ENCODE results near the gene CD19. TPM values are rescaled to one million over a fixed set of nuclear protein-coding genes. Genes with fewer than 3 reads are reported as not detected.
"Not testable (repeated sequence)": the region's sequence is repeated elsewhere in the genome, so short reads cannot be mapped to it uniquely, and the experiment has no call there.

The CD19 gene
- total RNA-seq, result 0.40 TPM

DNA sequence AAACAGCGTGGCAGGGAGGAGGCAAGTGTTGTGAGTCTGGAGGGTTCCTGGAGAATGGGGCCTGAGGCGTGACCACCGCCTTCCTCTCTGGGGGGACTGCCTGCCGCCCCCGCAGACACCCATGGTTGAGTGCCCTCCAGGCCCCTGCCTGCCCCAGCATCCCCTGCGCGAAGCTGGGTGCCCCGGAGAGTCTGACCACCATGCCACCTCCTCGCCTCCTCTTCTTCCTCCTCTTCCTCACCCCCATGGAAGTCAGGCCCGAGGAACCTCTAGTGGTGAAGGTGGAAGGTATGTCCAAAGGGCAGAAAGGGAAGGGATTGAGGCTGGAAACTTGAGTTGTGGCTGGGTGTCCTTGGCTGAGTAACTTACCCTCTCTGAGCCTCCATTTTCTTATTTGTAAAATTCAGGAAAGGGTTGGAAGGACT is at the start of gene CD19:
CD19 (plus strand) TSS at position 171 of the 425 bp plus-strand sequence; CDS start at position 201, 30 bp downstream.
- ATAC-seq, result no peak

DNA sequence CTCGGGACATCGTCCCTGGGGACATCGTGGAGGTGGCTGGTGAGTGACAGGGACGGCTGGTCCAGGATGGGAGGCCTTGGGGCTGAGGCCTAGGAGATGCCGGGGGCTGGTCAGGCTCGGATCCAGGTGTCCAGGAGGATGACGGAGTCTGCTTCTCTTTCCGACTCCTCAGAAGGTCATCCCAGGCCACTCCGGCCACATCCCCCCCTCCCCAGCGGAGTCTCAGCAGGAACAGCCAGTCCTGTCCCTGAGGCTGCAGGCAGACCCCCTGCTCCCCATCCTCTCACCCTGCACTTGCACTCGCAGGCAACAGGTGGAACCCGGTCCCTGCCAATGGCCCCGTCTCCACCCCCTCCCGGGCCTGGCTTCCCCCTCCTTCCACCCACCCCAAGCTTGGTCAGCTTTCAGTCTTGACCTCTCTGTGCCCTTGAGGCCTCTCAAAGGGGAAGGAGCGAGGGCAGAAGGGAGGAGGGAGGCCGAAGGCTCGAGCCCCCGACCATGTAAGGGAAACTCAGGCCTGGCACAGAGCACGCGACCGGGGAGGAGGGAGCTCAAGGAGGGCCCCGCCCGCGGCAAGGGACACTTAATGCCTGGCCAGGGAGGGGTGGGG is 49.1 kb upstream of the CD19 start:
- no peak for ATAC-seq

DNA sequence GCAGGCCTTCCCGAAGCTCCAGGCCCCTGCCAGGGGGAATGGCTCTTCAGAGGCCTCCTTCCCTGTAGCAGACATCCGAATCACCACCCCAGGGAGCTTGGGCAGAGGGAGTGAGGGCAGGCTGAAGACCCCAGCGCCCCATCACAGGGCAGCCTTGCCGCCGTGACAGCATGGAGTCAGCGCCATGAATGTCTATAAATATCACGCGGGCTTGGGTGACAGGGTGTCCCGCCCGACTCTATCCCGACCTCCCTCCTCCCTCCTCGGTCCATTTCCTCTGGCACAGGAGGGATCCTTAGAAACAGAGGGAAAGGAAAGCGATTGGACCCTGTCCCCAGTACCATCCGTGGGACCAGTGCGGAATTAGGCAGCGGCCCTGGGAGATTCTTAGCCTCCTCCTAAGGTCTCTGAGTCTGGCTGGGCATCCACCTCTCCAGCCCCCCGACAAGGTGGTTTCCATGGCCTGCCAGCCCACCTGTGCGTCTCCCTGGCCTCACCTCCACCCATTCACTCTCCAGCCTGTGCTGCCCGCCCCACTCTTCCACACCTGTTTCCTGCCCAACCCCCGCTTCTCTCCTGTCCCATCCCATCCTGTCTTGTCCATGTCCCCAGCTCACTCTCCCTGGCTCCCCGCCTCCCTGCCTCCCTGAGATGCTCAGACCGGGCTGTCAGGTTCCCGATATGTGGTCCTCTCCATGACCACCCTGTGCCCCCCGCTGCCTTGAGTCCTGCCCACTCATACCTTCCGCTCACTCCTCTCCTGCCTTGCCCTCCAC is 48.4 kb upstream of the CD19 start:
- ATAC-seq, result no peak

DNA sequence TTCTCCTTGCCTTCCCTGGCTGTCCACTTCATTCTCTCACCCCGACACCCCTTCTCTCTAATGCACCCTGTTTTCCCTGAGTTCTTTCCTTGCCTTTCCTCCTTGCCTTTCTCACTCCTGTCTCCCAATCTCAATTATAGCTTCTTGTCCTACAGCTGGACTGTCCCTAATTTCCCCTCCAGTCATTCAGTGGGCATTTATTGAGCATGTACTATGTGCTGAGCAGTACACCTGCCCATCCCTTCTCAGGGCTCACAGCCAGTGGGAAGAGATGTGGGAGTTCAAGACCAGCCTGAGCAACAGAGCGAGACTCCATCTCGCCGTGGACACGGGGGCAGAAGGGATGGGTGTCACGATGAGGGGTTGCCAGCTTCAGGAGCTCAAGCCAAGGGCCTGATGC is 47.7 kb upstream of the CD19 start:
- ATAC-seq, result no peak

DNA sequence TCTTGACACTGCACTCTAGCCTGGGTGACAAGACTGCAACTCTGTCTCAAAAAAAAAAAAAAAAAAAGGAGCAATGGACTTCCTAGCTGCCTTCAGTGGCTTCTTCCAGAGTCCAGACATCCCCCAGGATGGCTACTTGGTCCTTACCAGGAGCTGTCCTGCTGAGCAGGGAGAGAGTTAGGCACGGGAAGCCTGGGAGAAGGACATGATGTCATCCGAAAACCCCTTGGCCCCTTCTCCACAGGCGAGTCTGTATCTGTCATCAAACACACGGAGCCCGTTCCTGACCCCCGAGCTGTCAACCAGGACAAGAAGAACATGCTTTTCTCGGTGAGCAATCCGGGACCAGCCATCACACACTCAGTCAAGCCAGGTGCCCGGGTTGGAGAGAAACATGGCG is 44.8 kb upstream of the CD19 start:
- no peak for ATAC-seq

DNA sequence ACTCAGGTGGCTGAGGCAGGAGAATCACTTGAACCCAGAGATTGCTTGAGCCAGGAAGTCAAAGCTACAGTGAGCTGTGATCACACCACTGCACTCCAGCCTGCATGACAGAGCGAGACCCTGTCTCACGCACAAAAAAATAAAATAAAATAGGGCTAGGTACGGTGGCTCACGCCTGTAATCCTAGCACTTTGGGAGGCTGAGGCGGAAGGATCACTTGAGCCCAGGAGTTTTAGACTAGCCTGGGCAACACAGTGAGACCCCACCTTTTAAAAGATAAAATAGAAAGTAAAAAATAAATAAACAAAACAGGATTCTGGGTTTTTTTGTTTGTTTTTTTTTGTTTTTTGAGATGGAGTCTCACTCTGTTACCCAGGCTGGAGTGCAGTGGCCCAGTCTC is 41.4 kb upstream of the CD19 start:
- not testable (repeated sequence) for ATAC-seq

DNA sequence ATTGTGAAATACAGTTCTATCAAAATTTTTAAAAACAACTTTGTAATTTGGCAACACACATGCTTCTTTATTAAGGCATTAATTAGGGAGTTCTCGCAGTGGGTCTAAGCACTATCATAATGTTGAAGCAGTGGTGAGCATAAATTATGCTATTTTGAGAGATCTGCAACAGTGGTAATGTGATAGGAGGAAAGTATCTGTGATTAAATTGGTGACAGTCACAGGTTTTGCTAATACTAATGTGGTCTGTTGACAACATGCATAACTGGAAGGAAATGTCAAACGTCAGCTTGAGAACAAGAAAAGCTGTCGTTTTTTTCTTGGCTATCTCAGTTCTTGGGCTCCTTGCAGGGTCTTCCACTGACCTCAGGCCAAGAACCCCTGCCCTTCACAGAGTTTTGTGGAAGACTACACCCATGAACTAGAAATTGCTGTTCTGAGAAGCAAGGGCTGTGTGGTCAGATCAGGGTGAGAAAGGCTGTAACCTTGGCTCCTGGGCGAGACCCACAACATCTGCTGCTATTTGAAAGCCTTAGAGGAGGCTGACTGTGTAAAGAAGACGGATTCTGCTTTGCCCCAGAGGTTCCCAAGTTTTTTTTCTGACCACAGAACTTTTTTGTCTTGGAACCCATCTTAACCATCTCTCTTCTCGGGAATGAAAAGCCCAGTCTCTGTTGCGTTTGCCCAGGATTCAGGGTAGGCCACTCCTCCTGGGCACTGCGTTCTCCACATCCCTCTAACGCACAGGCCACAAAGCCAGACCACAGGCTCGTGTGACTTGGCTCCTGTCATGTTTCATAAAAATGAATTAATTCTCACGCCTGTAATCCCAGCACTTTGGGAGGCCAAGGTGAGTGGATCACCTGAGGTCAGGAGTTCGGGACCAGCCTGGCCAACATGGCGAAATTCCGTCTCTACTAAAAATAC is 39.5 kb upstream of the CD19 start:
- ATAC-seq, result no peak

DNA sequence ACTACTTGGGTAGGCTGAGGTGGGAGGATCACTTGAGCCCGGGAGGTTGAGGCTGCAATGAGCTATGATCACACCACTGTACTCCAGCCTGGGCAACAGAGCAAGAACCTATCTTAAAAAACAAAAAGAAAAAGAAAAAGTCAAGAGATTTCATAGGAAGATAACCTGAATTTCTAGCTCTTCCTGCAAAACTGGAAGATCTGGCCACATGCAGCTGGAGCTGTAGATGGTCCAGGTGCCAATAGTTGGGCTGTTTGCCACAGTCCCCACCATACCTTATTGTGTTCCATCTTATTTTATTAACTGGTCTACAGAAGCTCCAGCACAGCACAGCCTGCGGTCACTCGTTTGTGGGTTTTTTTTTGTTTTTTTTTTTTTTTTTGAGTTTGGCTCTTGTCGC is 38.5 kb upstream of the CD19 start:
- peak; percentile 39 for ATAC-seq

DNA sequence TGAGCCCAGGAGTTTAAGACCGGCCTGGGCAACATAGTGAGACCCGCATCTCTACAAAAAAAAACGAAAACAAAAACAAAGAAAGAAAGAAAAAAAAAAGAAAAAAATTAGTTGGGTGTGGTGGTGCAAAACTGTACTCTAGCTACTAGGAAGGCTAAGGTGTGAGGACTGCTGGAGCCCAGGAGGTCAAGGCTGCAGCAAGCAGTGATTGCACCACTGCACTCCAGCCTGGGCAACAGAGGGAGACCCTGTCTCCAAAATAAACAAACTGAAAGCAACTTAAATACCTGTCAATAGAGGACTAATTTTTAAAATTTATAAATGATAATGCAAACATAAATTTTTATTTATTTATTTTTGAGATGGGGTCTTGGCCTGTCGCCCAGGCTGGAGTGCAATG is 36.2 kb upstream of the CD19 start:
- ATAC-seq, result no peak

DNA sequence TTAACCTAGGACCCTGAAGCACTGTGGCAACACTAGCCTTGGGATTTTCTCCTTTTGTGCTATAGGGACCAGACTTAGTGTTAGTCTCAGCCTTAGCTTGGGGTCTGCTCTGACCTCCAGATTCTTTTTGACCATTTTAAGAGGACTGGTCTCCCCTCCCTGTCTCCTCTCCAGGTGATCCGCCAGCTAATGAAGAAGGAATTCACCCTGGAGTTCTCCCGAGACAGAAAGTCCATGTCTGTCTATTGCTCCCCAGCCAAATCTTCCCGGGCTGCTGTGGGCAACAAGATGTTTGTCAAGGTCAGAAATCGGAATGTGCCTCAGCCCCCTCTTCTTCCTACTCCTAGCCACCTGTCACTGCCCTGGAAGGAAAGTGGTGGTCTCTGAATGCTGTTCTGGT is 33.9 kb upstream of the CD19 start:
- no peak for ATAC-seq

DNA sequence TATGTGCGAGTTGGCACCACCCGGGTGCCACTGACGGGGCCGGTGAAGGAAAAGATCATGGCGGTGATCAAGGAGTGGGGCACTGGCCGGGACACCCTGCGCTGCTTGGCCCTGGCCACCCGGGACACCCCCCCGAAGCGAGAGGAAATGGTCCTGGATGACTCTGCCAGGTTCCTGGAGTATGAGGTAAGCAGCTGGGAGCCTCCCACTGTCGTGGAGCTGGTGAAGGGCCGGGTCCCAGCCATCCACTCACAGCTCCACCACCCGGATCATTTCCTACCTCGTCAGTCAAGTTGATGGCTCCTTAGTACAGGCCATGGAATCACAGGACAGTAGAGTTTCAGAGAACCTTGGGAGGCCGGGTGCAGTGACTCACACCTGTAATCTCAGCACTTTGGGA is 33.5 kb upstream of the CD19 start:
- ATAC-seq, result no peak

DNA sequence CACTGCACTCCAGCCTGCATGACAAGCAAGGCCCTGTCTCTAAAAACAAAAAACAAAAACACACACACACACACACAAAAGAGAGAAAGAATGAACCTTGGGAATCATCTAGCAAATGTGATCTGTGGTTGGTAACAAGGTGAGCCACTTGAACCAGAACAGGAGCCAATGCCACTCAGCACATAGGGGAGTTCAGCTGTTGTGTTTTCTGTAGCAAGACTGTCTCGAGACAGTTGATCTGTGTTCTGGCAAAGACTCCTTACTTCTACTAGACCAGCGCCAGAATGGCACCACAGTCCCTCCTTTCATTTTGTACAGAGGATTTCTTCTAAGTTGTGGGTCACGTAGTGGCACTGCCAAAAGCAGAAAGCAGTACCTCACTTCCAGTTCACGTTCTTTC is 32.8 kb upstream of the CD19 start:
- ATAC-seq, result no peak

DNA sequence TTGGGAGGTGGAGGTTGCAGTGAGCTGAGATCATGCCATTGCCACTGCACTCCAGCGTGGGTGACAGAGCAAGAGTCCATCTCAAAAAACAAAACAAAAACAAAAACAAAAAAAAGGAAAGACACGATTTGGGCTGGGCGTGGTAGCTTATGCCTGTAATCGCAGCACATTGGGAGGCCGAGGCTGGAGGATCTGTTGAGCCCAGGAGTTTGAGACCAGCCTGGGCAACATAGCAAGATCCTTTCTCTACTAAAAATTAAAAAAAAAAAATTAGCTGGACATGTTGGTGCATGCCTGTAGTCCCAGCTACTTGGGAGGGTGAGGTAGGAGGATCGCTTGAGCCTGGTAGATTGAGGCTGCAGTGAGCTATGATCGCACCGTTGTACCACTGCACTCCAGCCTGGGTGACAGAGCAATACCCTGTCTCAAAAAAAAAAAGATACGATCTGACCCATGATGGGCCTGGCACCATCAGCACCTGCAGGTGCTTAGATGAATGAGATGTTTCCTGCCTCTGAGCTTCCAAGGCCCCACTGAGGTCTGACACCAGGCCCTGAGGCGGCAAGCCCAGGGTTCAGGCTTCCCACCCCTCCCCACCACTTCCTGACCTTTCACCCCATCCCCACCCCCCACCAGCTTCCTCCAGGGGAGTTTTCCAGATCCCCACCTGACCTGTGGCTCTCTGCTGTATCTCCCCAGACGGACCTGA is 31.7 kb upstream of the CD19 start:
- no peak for ATAC-seq

DNA sequence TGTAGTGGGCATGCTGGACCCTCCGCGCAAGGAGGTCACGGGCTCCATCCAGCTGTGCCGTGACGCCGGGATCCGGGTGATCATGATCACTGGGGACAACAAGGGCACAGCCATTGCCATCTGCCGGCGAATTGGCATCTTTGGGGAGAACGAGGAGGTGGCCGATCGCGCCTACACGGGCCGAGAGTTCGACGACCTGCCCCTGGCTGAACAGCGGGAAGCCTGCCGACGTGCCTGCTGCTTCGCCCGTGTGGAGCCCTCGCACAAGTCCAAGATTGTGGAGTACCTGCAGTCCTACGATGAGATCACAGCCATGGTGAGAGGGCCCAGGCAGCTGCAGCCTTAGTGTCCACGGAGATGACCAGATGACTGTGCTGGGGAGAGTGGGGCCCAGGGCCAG is 31.2 kb upstream of the CD19 start:
- ATAC-seq, result no peak

DNA sequence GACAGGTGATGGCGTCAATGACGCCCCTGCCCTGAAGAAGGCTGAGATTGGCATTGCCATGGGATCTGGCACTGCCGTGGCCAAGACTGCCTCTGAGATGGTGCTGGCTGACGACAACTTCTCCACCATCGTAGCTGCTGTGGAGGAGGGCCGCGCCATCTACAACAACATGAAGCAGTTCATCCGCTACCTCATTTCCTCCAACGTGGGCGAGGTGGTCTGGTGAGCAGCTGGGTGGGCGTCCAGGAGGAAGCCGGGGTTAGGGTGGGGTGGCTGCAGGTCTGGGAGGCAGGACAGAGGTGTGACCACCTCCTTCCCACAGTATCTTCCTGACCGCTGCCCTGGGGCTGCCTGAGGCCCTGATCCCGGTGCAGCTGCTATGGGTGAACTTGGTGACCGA is 29.9 kb upstream of the CD19 start:
- ATAC-seq, result no peak

DNA sequence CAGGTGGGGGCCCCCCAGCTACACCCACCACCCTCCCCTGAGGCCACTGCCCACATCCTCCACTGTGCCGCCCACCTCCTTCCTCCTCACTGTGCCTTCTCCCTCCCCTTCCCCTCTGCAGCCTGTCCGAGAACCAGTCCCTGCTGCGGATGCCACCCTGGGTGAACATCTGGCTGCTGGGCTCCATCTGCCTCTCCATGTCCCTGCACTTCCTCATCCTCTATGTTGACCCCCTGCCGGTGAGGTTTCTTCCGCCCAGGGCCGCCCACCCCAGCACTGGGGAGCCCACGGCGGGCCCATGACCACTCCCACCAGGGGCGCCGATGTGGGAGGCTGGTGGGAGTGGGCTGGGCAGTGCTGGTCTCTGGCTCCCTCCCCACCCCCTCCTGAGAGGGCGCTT is 28.9 kb upstream of the CD19 start:
- peak; percentile 10 for ATAC-seq

DNA sequence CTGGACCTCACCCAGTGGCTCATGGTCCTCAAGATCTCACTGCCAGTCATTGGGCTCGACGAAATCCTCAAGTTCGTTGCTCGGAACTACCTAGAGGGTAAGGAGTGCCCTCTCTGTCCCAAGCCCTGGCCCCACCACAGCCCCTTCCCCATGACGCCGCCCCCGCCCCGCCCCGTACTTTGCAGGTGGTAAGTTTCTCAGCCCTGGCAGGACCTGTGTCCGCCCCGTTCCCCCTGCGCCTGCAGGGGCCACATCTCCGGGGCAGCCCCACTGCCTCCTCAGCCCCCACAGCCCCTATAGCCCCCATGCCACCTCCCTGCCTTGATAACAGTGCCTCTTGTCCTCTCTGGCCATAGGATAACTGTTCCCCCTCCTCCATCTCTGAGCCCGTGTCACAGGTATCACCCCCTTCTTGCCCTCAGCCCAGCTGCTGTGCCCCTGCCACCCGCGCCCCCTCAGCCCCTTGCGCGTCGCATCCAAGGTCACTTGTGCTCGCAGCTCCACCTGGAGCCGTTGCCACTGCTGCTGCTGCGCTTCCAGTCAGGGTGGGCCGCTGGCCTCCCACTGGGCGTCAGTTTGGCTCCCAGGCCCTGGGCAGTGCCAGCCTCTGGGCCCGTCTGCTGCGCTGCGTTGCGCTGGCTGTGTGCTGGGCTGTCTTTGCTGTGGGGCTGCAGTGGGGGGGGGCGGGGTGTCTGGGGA is 28.3 kb upstream of the CD19 start:
- ATAC-seq, result peak; percentile 13

DNA sequence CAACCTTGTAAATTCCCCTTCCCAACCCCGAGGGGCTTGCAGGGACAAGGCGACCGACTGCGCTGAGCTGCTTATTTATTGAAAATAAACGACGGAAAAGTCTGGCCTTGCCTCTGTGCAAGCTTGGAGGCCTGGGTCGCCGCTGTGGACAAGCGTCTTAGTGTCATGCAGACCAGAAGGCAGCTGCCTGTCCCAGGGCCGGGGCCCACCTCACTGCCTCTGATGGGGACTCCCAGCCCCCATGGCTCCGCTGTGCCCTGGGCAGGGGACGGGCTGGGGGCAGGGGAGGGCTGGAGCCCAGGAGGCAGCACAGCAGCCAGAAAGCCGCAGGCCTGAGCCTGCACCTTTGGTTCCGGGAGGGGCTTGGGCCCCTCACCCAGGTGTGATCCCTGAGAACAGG is 27.4 kb upstream of the CD19 start:
- ATAC-seq, result no peak

DNA sequence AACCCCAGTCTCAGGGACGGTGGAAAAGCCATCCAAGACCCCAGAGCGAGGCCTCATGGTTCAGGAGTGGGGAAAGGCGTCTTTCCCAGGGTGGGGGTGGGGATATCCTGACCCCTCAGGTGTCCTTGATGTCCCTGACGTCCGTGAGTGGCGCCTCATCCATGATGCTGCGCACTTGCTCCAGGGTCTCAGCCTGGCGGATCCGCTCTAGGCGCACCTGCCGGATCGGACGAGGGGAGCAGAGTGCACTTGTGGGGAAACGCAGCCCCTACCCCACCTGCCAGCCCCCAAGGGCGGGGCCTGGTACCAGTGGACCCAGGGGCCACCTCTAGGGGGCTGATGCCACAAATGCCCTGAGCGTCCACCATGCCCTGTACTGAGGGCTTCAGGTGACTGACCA is 26.9 kb upstream of the CD19 start:
- no peak for ATAC-seq

DNA sequence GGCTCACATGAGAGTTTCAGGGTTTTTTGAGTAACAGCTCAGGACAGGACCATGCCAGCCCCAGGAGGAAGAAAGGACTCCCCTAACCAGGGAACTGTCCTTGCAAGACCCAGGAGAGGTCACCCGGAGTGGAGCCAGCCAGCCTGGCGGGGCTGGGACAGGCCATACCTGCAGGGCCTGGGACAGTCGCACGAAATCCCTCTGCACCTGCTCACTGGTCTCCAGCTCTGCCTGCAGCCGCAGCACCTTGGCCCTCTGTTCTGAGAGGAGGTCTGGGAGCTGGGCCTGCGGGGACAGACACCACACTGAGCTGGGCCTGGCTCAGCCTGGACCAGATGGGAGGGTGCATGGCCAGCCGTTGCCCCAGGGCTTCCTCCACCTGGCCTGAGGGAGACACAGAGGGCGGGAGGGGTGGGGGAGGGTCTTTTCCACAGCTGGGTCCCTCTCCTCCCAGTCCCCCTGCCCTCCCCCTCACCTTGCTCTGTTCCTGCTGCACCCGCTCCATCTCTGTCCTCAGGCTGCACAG is 26.5 kb upstream of the CD19 start:
- ATAC-seq, result no peak

DNA sequence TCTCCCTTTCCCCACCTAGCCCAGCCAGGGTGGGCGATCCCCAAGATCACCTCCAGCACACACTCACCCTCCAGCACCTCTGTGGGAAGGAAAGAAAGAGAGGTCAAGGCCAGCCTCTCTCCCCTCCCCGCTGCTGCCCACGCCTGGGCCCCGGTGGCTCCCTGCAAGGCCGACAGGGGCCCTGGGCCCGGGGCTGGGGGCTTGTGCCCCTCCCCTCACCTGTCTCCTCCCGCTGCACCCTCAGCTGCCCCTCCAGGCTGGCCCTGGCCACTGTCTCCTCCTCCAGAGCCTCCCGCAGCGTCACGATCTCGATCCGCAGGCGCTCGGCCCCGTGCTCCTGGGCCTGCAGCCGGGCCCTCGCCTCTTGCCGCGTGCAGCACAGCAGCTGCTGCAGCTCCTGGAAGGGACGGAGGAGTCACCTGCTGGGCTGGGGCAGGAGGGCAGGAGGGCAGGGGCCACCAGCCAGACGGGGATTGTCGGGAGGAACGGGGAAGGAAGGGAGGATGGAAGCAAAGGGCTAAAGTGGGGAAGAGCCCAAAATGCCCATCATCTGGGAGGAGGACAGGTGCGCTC is 25.9 kb upstream of the CD19 start:
- no peak for ATAC-seq
